H1 (cell line): ENCODE measurements around the gene MYL6B. TPM values are rescaled to one million over a fixed set of nuclear protein-coding genes. Genes with fewer than 3 reads are reported as not detected.

Source experiments
- CTCF ChIA-PET: fragments of 300-600 bp; sonication (Branson Sonifier 250); formaldehyde crosslinking; loops from one replicate; lab custom pipeline; 2021; ENCODE audit not compliant: partially characterized antibody; lab: Charles Lee
- POLR2A ChIA-PET: fragments of 300-600 bp; sonication (Branson Sonifier 250); formaldehyde crosslinking; loops from one replicate; lab custom pipeline; 2021; ENCODE audit warnings: inconsistent platforms; ENCODE audit not compliant: partially characterized antibody; lab: Charles Lee
- DNase-seq, 2 experiments: peaks; one replicate each; pipeline versions ENCODE4 v3.0.0 to v3.0.0-alpha.2; 2010 to 2022; ENCODE audit warnings: low spot score in 2 of 2, low read depth in 1 of 2, mixed read lengths in 1 of 2
- FAIRE-seq: peaks from 2 replicates; lab custom pipeline; 2011; peaks lifted over from hg19 to GRCh38; lab: Jason Lieb, UNC
- H2AFZ ChIP-seq: 2 replicates; pipeline ENCODE4 v1.8.1; 2012; ENCODE audit warnings: low read length, inconsistent platforms
- H2AK5ac ChIP-seq: 2 replicates; pipeline ENCODE4 v1.6.1; 2013; ENCODE audit warnings: low read depth, low read length
- H2BK120ac ChIP-seq: replicated peaks from 2 replicates; pipeline ENCODE3; 2013; ENCODE audit warnings: low read depth, low read length, inconsistent platforms
- H2BK12ac ChIP-seq: 2 replicates; pipeline ENCODE4 v1.6.1; 2013; ENCODE audit warnings: low read depth, low read length
- H2BK15ac ChIP-seq: 2 replicates; pipeline ENCODE4 v1.6.1; 2013; ENCODE audit warnings: low read length
- H2BK20ac ChIP-seq: 2 replicates; pipeline ENCODE4 v1.6.1; 2013; ENCODE audit warnings: low read length
- H2BK5ac ChIP-seq: 2 replicates; pipeline ENCODE4 v1.6.1; 2013; ENCODE audit warnings: low read depth, low read length
- H3K14ac ChIP-seq: 2 replicates; pipeline ENCODE4 v1.6.1; 2013; ENCODE audit warnings: inconsistent platforms; ENCODE audit not compliant: insufficient read length
- H3K18ac ChIP-seq: 2 replicates; pipeline ENCODE4 v1.6.1; 2013; ENCODE audit warnings: low read length; ENCODE audit errors: extremely low read depth
- H3K23ac ChIP-seq: 2 replicates; pipeline ENCODE4 v1.6.1; 2013; ENCODE audit warnings: inconsistent platforms; ENCODE audit not compliant: insufficient read length
- H3K23me2 ChIP-seq: 2 replicates; pipeline ENCODE4 v1.6.1; 2013; ENCODE audit warnings: low read depth, low read length
- H3K27ac ChIP-seq: 2 replicates; pipeline ENCODE4 v1.6.1; 2011; ENCODE audit warnings: low read depth, low read length, inconsistent platforms
- H3K27me3 ChIP-seq, 4 experiments: replicated peaks in 1 of 4; 1 replicate in 1 of 4; 2 replicates in 3 of 4; pipeline versions ENCODE4 v1.6.1 to v1.8.1; 2011 to 2013; ENCODE audit warnings: low read length in 3 of 4, mild to moderate bottlenecking in 3 of 4, inconsistent platforms in 2 of 4, mixed read lengths in 2 of 4, moderate library complexity in 1 of 4; ENCODE audit not compliant: control insufficient read depth in 3 of 4, insufficient read depth in 3 of 4; ENCODE audit errors: extremely low read depth in 1 of 4
- H3K36me3 ChIP-seq, 4 experiments: 2 replicates each; pipeline versions ENCODE4 v1.6.1 to v1.8.1; 2011 to 2013; ENCODE audit warnings: mild to moderate bottlenecking in 4 of 4, low read length in 3 of 4, moderate library complexity in 2 of 4, control low read depth in 1 of 4, inconsistent platforms in 1 of 4; ENCODE audit not compliant: insufficient read depth in 4 of 4, control insufficient read depth in 2 of 4
- H3K4ac ChIP-seq: replicated peaks from 2 replicates; pipeline ENCODE3; 2013; ENCODE audit warnings: low read length, low read depth, mixed read lengths, inconsistent platforms; ENCODE audit not compliant: insufficient read length
- H3K4me1 ChIP-seq, 4 experiments: replicated peaks in 1 of 4; 1 replicate in 1 of 4; 2 replicates in 3 of 4; pipeline versions ENCODE4 v1.6.1 to v1.8.1; 2011 to 2013; ENCODE audit warnings: low read length in 3 of 4, inconsistent platforms in 2 of 4, mixed read lengths in 1 of 4; ENCODE audit not compliant: insufficient read depth in 4 of 4, control insufficient read depth in 3 of 4
- H3K4me2 ChIP-seq, 2 experiments: 2 replicates each; pipeline versions ENCODE4 v1.6.1 to v1.8.1; 2011 to 2013; ENCODE audit warnings: low read depth in 2 of 2, low read length in 2 of 2, control low read depth in 1 of 2, inconsistent platforms in 1 of 2, mild to moderate bottlenecking in 1 of 2; ENCODE audit not compliant: insufficient read depth in 1 of 2
- H3K4me3 ChIP-seq, 4 experiments: fragments of 200-600, 300-600 bp in 1 of 4; sonication (generic), shearing (Covaris generic), sonication (Bioruptor Twin) in 1 of 4; 2 replicates each; pipeline versions ENCODE4 v1.5.1 to v1.8.1; 2011 to 2016; ENCODE audit warnings: low read length in 4 of 4, low read depth in 3 of 4, control low read depth in 2 of 4, inconsistent platforms in 2 of 4, mild to moderate bottlenecking in 2 of 4, mixed read lengths in 1 of 4, moderate library complexity in 1 of 4; ENCODE audit not compliant: insufficient read depth in 2 of 4; ENCODE audit errors: extremely low read depth in 1 of 4
- H3K56ac ChIP-seq: replicated peaks from 2 replicates; pipeline ENCODE3; 2013; ENCODE audit warnings: low read depth, mild to moderate bottlenecking, mixed read lengths, low read length, inconsistent platforms; ENCODE audit not compliant: insufficient read length
- H3K79me1 ChIP-seq: 2 replicates; pipeline ENCODE4 v1.6.1; 2013; ENCODE audit warnings: low read depth, low read length, control low read depth
- H3K79me2 ChIP-seq, 2 experiments: 2 replicates each; pipeline versions ENCODE4 v1.6.1 to v1.8.1; 2012 to 2013; ENCODE audit warnings: low read length in 2 of 2, mild to moderate bottlenecking in 2 of 2, inconsistent platforms in 1 of 2; ENCODE audit not compliant: insufficient read depth in 2 of 2, control insufficient read depth in 1 of 2
- H3K9ac ChIP-seq, 4 experiments: replicated peaks in 1 of 4; 1 replicate in 1 of 4; 2 replicates in 3 of 4; pipeline versions ENCODE4 v1.6.1 to v1.8.1; 2011 to 2013; ENCODE audit warnings: low read depth in 3 of 4, low read length in 3 of 4, control low read depth in 2 of 4, mild to moderate bottlenecking in 2 of 4, moderate library complexity in 2 of 4, inconsistent platforms in 1 of 4; ENCODE audit errors: extremely low read depth in 1 of 4
- H3K9me3 ChIP-seq, 2 experiments: 2 replicates each; pipeline versions ENCODE4 v1.6.1 to v1.8.1; 2012 to 2013; ENCODE audit warnings: mild to moderate bottlenecking in 2 of 2, moderate library complexity in 2 of 2, control low read depth in 1 of 2, inconsistent platforms in 1 of 2, low read depth in 1 of 2, low read length in 1 of 2, mixed read lengths in 1 of 2; ENCODE audit not compliant: insufficient read depth in 2 of 2
- H4K20me1 ChIP-seq, 2 experiments: replicated peaks in 1 of 2; 2 replicates each; pipeline versions ENCODE3 to v1.8.1; 2011 to 2013; ENCODE audit warnings: inconsistent platforms in 2 of 2, low read length in 2 of 2, mild to moderate bottlenecking in 1 of 2; ENCODE audit not compliant: insufficient read depth in 2 of 2, control insufficient read depth in 1 of 2
- H4K5ac ChIP-seq: 2 replicates; pipeline ENCODE4 v1.6.1; 2013; ENCODE audit warnings: low read length, low read depth, mixed read lengths, inconsistent platforms; ENCODE audit not compliant: insufficient read length
- H4K8ac ChIP-seq: 2 replicates; pipeline ENCODE4 v1.8.0; 2013; ENCODE audit warnings: mild to moderate bottlenecking, moderate library complexity, low read length, inconsistent platforms; ENCODE audit not compliant: insufficient read depth; ENCODE audit errors: extremely low read depth
- H4K91ac ChIP-seq: replicated peaks from 2 replicates; pipeline ENCODE3; 2013; ENCODE audit warnings: low read length, mixed read lengths, inconsistent platforms; ENCODE audit not compliant: insufficient read length
- CTCF ChIP-seq, 3 experiments: IDR thresholded peaks; 1 replicate in 2 of 3; 2 replicates in 1 of 3; pipeline versions ENCODE4 v1.5.1 to v1.6.1; 2011; ENCODE audit warnings: low read length in 3 of 3, mild to moderate bottlenecking in 3 of 3, inconsistent platforms in 2 of 3, low read depth in 1 of 3, moderate library complexity in 1 of 3; ENCODE audit not compliant: insufficient read depth in 1 of 3; ENCODE audit errors: control extremely low read depth in 1 of 3
- EGR1 ChIP-seq: IDR thresholded peaks from 2 replicates; pipeline ENCODE4 v1.6.1; 2011; ENCODE audit warnings: low read depth, low read length, borderline replicate concordance
- POLR2A ChIP-seq, 2 experiments: IDR thresholded peaks; 1 replicate in 1 of 2; 2 replicates in 1 of 2; pipeline ENCODE4 v1.6.1; 2011; ENCODE audit warnings: low read depth in 2 of 2, low read length in 2 of 2, mild to moderate bottlenecking in 2 of 2; ENCODE audit errors: control extremely low read depth in 1 of 2
- RAD21 ChIP-seq, 2 experiments: IDR thresholded peaks in 1 of 2; conservative IDR thresholded peaks in 1 of 2; 2 replicates each; pipeline ENCODE4 v1.6.1; 2011; ENCODE audit warnings: low read depth in 2 of 2, low read length in 2 of 2, improper control_type of control experiment in 1 of 2, inconsistent platforms in 1 of 2, mild to moderate bottlenecking in 1 of 2, moderate library complexity in 1 of 2
- SP2 ChIP-seq: IDR thresholded peaks from 2 replicates; pipeline ENCODE4 v1.6.1; 2012; ENCODE audit warnings: mild to moderate bottlenecking, low read length, inconsistent platforms
- WGBS, 2 experiments: shearing (Covaris generic) in 1 of 2; methylation state at CpG; one replicate each; pipeline versions ENCODE4 v1.1.6 to v1.1.7; 2013 to 2015; ENCODE audit warnings: low lambda C conversion rate in 2 of 2, mixed read lengths in 2 of 2, inconsistent platforms in 1 of 2, low coverage in 1 of 2, missing lambda C conversion rate in 1 of 2; ENCODE audit not compliant: insufficient replicate concordance in 2 of 2, insufficient coverage in 1 of 2, insufficient read length in 1 of 2; ENCODE audit errors: extremely low coverage in 1 of 2, missing lambda C conversion rate in 1 of 2; 5-methylcytosine and 5-hydroxymethylcytosine counted together
- polyA plus RNA-seq, 7 experiments: library from polyadenylated mRNA; depleted of rRNA in 3 of 7; stranded (reverse) in 5 of 7; unstranded in 2 of 7; fragments of >200 nt in 5 of 7; fragments of 200-250 nt in 2 of 7; gene quantifications; 1 replicate in 5 of 7; 2 replicates in 1 of 7; 4 replicates in 1 of 7; pipeline versions ENCODE4 v1.2.1 to v1.2.3, GENCODE V29; 2011 to 2013; ENCODE audit warnings: missing spikeins in 2 of 7, mixed read lengths in 2 of 7
- total RNA-seq: library from RNA; stranded (reverse); fragmentation: NEBNext Ultra II Directional; extraction: Animal tissue kit (Norgen Biotek cat#: 25700); gene quantifications from 2 replicates; pipeline ENCODE4 v1.2.1, GENCODE V29; 2021
- TF ChIP-seq, protein P1 (sequence below): IDR thresholded peaks from 2 replicates; pipeline ENCODE4 v1.6.1; 2012; ENCODE audit warnings: inconsistent platforms

The MYL6B gene
- total and polyA plus RNA-seq, 2 of the 8 experiments (the other 6 are each of a cell fraction or from before 2014, with no cell fraction given): 163 to 202 TPM

DNA sequence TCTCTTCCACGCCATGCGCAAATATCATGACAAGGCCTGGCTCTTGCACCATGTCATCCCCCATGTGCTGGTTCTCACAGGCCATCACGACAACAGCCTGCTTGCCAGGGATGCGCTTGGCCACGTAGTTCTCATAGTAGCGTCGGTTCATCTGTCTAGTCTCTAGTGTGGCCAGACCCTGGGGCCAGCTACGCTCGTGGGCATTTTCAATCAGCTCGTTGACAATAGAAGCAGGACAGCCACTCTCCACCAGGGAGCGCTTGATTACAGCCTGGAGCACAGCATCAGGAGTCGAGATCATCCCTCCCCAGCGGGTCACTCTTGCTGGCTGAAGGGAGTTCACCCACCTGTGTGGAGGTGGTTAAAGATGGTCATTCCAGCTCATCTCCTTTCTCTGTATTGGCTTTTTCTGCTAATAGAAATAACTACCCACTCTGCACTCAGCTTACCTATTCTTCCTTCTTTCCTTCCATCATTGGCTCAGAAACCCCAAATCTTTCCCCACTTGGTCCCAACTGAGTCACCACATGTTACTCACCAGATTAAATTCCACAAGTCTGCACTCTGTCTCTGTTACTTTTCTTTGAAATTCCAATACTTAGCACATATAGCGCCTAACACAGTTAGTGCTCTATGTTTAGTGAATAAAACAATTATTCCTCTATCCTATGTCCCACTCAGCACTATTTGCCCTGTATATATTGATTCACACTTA, 54.2 kb downstream of the MYL6B start:
- DNase-seq (peak in 1 of 2 experiments; percentile 84), FAIRE-seq (no peak)
- POLR2A ChIA-PET: interaction anchor here (1.0 to 17.4 kb wide), 12 partner anchors 10 to 109 kb away, joined by 3 to 203 read pairs (median 4); partner anchors contain the start of genes ANKRD52, CNPY2, MYL6 and RNF41
- H3K23ac ChIP-seq: no peak overlapping the region
- H3K23me2 ChIP-seq: no peaks in the 10 kb centered on the region
- no peak overlapping the region for H2AFZ ChIP-seq
- H3K9me3 ChIP-seq: no peaks in the 10 kb centered on the region
- no peak overlapping the region for H3K56ac ChIP-seq
- H2BK20ac ChIP-seq: no peak overlapping the region
- H3K9ac ChIP-seq: no peak overlapping the region
- H2BK12ac ChIP-seq: no peak overlapping the region
- no peak overlapping the region for H2BK5ac ChIP-seq
- no peak overlapping the region for H2AK5ac ChIP-seq
- no peaks in the 10 kb centered on the region for H3K4me1 ChIP-seq
- WGBS, 2 experiments: 85% methylated on average over 14 of the region's 14 CpGs; no CpG with 5 or more reads in 1 of the 2 experiments
- no peak overlapping the region for H4K8ac ChIP-seq
- no peak overlapping the region for H4K5ac ChIP-seq
- H2BK120ac ChIP-seq: no peak overlapping the region
- H3K14ac ChIP-seq: no peak overlapping the region
- no peak overlapping the region for H2BK15ac ChIP-seq
- no peaks in the 10 kb centered on the region for H3K79me2 ChIP-seq
- no peaks in the 10 kb centered on the region for H3K27me3 ChIP-seq
- no peak overlapping the region for H4K91ac ChIP-seq
- no peaks in the 10 kb centered on the region for H3K79me1 ChIP-seq
- CTCF ChIA-PET: interaction anchor here (0.6 to 12.3 kb wide), 32 partner anchors 8 to 850 kb away, joined by 3 to 111 read pairs (median 4); partner anchors contain the start of genes ANKRD52, MYL6B, RNF41 and SLC39A5
- H3K4ac ChIP-seq: no peak overlapping the region
- no peaks in the 10 kb centered on the region for H4K20me1 ChIP-seq
- H3K18ac ChIP-seq: no peak overlapping the region
- H3K27ac ChIP-seq: no peak overlapping the region
- no peak overlapping the region for H3K4me3 ChIP-seq
- no peak overlapping the region for H3K4me2 ChIP-seq
- H3K36me3 ChIP-seq: peaks cover 24 to 54% (median 42%) of the 10 kb centered on the region in 4 experiments
- no peak for TF ChIP-seq SP2
- 0 out of 3 replicates have a peak, but pooled peaks of 1 of the 2 experiments have one; percentile 5 for TF ChIP-seq POLR2A (IDR thresholded peaks at IDR 0.05; ENCODE audit: control extremely low read depth in 1 of 2, low read depth in 2 of 2, low read length in 2 of 2)
- TF ChIP-seq CTCF (IDR thresholded peaks at IDR 0.05; ENCODE audit: control extremely low read depth in 1 of 3, insufficient read depth in 1 of 3, low read depth in 1 of 3, low read length in 3 of 3): peak; percentile 78 to 91 (median 85)
- TF ChIP-seq, protein P1, sequence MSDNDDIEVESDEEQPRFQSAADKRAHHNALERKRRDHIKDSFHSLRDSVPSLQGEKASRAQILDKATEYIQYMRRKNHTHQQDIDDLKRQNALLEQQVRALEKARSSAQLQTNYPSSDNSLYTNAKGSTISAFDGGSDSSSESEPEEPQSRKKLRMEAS: no peak
- no peak for TF ChIP-seq EGR1
- peak; percentile 68 to 74 for TF ChIP-seq RAD21 (IDR thresholded peaks at IDR 0.05 in 1 of 2, conservative IDR thresholded peaks at IDR 0.05 in 1 of 2; ENCODE audit: low read depth in 2 of 2, low read length in 2 of 2)
